ENCODE data around the gene LRMDA. TPM values are rescaled to one million over a fixed set of nuclear protein-coding genes. Genes with fewer than 3 reads are reported as not detected.

Gene LRMDA
- total RNA-seq, 1 donor from 2014 or later, result 29.9 TPM

- Histone ChIP-seq H3K4me1 (peaks cover 11% of the 10 kb centered on the region), H3K9me3 (no peaks in the 10 kb centered on the region), H3K27ac (no peak overlapping the region), H3K36me3 (no peaks in the 10 kb centered on the region), H3K27me3 (ENCODE audit: low read depth) (no peaks in the 10 kb centered on the region), H3K4me3 (no peak overlapping the region)
- DNase-seq, result no peak
- intact Hi-C loops (cut with DNase I), result no loop called here
- TF ChIP-seq CTCF (IDR thresholded peaks at IDR 0.05), result no peak
- ATAC-seq, result peak in 1 of 2 donors; percentile 45
These were observed 66.8 kb downstream of the LRMDA start for GRCh38 chr10:75497997-75498883.

DNA sequence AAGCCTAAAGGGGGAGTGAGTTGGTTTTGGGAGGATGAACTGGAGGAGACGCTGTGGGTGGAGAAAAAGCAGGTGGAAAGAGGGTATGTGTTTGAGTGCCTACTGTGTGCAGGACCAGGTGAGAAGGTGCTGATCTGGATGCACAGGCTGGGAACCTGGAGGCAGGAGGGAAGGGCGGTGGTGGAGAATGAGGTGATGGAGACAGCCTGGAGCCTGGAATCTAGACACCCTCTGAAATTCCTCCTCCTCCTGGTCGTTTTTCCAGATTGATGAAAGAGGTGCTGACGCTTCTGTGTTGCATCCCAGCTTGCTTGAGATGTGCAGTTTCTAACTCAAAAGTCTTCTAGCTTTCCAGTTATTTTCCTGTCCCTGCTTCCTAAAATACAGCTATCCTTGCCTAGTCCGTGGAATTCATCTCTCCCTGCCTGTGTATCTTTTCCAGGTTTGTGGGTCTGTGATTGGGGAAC, 67.5 kb downstream of the LRMDA start:
- DNase-seq, result no peak
- no peaks in the 10 kb centered on the region for H3K36me3 ChIP-seq
- no peak for TF ChIP-seq CTCF (IDR thresholded peaks at IDR 0.05)
- no peaks in the 10 kb centered on the region for H3K9me3 ChIP-seq
- ATAC-seq, result peak in 1 of 2 donors; percentile 9
- H3K27ac ChIP-seq, result no peak overlapping the region
- intact Hi-C loops (cut with DNase I), result no loop called here
- no peaks in the 10 kb centered on the region for H3K27me3 ChIP-seq (ENCODE audit: low read depth)
- peaks cover 11% of the 10 kb centered on the region for H3K4me1 ChIP-seq
- H3K4me3 ChIP-seq, result no peak overlapping the region

GRCh38 chr10:75499556-75500160, 68.2 kb downstream of the LRMDA start:
- Histone ChIP-seq H3K4me1 (peaks cover 11% of the 10 kb centered on the region), H3K27ac (no peak overlapping the region), H3K27me3 (ENCODE audit: low read depth) (no peaks in the 10 kb centered on the region), H3K9me3 (no peaks in the 10 kb centered on the region), H3K4me3 (no peak overlapping the region), H3K36me3 (no peaks in the 10 kb centered on the region)
- no peak for TF ChIP-seq CTCF (IDR thresholded peaks at IDR 0.05)
- intact Hi-C loops (cut with DNase I), result no loop called here
- ATAC-seq (no peak), DNase-seq (no peak)

- TF ChIP-seq CTCF (IDR thresholded peaks at IDR 0.05), result no peak
- no peaks in the 10 kb centered on the region for H3K9me3 ChIP-seq
- no peak for DNase-seq
- no peak for ATAC-seq
- H3K27me3 ChIP-seq (ENCODE audit: low read depth), result no peaks in the 10 kb centered on the region
- no peak overlapping the region for H3K4me3 ChIP-seq
- H3K27ac ChIP-seq, result no peak overlapping the region
- intact Hi-C loops (cut with DNase I), result no loop called here
- peaks cover 13% of the 10 kb centered on the region for H3K4me1 ChIP-seq
- no peaks in the 10 kb centered on the region for H3K36me3 ChIP-seq
These were observed 71.0 kb downstream of the LRMDA start for GRCh38 chr10:75502389-75502788.

GRCh38 chr10:75502838-75503237, 71.4 kb downstream of the LRMDA start:
- ATAC-seq (no peak), DNase-seq (no peak)
- no peak overlapping the region for H3K27ac ChIP-seq
- H3K27me3 ChIP-seq (ENCODE audit: low read depth), result no peaks in the 10 kb centered on the region
- intact Hi-C loops (cut with DNase I), result no loop called here
- peaks cover 18% of the 10 kb centered on the region for H3K4me1 ChIP-seq
- no peaks in the 10 kb centered on the region for H3K36me3 ChIP-seq
- H3K9me3 ChIP-seq, result no peaks in the 10 kb centered on the region
- no peak for TF ChIP-seq CTCF (IDR thresholded peaks at IDR 0.05)
- H3K4me3 ChIP-seq, result no peak overlapping the region
